NCI-H510A (cell line): ENCODE measurements around the gene EIF3B.
"Not testable (repeated sequence)": the region's sequence is repeated elsewhere in the genome, so short reads cannot be mapped to it uniquely, and the experiment has no call there.

Source experiments
- DNase-seq: peaks from one replicate; lab custom pipeline; 2025; lab: John Stamatoyannopoulos, UW

EIF3B gene

GRCh38 chr7:2354186-2354938, at the start of gene EIF3B:
Gene EIF3B, plus strand, starts transcription at chr7:2354827. Its CDS starts 95 bp downstream, at chr7:2354922.
- peak; percentile 96 for DNase-seq

- not testable (repeated sequence) for DNase-seq
These were observed 49.4 kb upstream of the EIF3B start for GRCh38 chr7:2305258-2305657.

- DNase-seq = no peak
These were observed 47.9 kb upstream of the EIF3B start for GRCh38 chr7:2306688-2307087.

GRCh38 chr7:2307690-2308107, 46.9 kb upstream of the EIF3B start:
- DNase-seq = no peak

- no peak for DNase-seq
These were observed 44.7 kb upstream of the EIF3B start for GRCh38 chr7:2309889-2310331.

- DNase-seq = no peak
These were observed 42.2 kb upstream of the EIF3B start for GRCh38 chr7:2312267-2312929.

- no peak for DNase-seq
These were observed 41.0 kb upstream of the EIF3B start for GRCh38 chr7:2313450-2314208.

GRCh38 chr7:2314209-2314955, 40.2 kb upstream of the EIF3B start, which contains the start of gene SNX8:
Gene SNX8, minus strand, starts transcription at chr7:2314441. Its CDS starts 20 bp downstream, at chr7:2314421.
- peak; percentile 93 for DNase-seq

- DNase-seq = not testable (repeated sequence)
These were observed 39.6 kb upstream of the EIF3B start for GRCh38 chr7:2314956-2315530.

- no peak for DNase-seq
These were observed 38.8 kb upstream of the EIF3B start for GRCh38 chr7:2315787-2316186.

GRCh38 chr7:2316578-2316977, 38.0 kb upstream of the EIF3B start:
- DNase-seq = no peak

GRCh38 chr7:2317556-2318293, 36.9 kb upstream of the EIF3B start:
- DNase-seq = no peak

- DNase-seq = no peak
These were observed 33.6 kb upstream of the EIF3B start for GRCh38 chr7:2321020-2321419.

GRCh38 chr7:2325162-2325561, 29.5 kb upstream of the EIF3B start:
- DNase-seq = no peak

- no peak for DNase-seq
These were observed 27.7 kb upstream of the EIF3B start for GRCh38 chr7:2326951-2327350.

GRCh38 chr7:2330493-2330892, 24.1 kb upstream of the EIF3B start:
- DNase-seq = no peak

- no peak for DNase-seq
These were observed 22.9 kb upstream of the EIF3B start for GRCh38 chr7:2331707-2332106.

- DNase-seq = not testable (repeated sequence)
These were observed 21.9 kb upstream of the EIF3B start for GRCh38 chr7:2332606-2333231.

- no peak for DNase-seq
These were observed 17.9 kb upstream of the EIF3B start for GRCh38 chr7:2336626-2337299.
